ENCODE results near the gene MYCN. TPM values are rescaled to one million over a fixed set of nuclear protein-coding genes. Genes with fewer than 3 reads are reported as not detected.

Gene MYCN
- total and polyA plus RNA-seq, 2 of the 13 experiments (the other 11 are each of a cell fraction or from before 2014, with no cell fraction given) = not detected

DNA sequence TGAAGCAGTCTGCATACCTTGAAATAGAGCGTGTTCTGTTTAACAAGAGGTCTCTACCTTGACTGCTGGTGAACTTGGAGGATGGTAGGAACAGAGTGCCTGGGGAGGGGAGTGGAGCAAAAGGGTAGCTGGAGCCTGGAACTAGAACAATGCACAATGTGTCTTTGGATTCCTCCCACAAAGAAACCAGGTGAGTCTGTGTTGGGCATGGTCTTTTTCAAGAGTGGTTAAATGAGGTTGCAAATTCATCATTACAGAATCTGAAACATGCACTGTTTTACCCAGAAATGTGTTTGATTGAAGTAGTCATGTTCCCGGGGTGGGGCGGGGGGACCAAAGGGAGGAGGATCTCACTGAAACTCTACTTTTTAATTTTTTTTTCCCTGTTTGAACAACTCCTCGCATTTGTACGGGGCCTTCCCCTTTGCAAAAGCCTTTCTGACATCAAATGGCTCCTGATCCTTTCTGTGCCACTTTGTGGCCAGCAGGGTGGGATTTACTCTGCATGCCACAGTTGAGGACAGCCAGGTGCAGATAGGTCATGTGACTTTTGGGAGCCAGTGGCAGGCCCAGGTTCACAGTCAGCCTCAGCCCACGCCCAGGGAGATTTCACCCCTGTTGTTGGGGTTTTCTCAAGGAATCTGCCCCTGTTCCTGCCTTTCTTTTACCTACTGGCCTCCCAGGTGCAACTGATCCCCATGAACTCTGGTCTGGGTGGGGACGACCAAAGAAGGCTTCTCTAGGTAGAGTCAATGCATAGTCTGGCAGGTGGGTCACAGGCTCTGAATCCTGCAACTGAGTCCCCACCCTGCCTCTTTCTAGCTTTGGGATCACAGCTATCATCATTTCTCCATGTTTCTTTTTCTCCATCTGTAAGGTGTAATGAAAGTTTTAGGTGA, 28.2 kb downstream of the MYCN start:
- Histone ChIP-seq H3K4me3 (replicated peaks in 1 of 3; ENCODE audit: insufficient read depth in 1 of 3, low read depth in 2 of 3, low read length in 3 of 3) (no peak overlapping the region), H3K9me3 (ENCODE audit: low read length) (no peaks in the 10 kb centered on the region), H4K20me1 (ENCODE audit: insufficient read depth, low read length) (no peaks in the 10 kb centered on the region), H3K4me2 (ENCODE audit: low read depth, low read length) (no peak overlapping the region), H3K27ac (ENCODE audit: extremely low read length, insufficient read depth, low read length) (no peak overlapping the region), H3K36me3 (replicated peaks in 1 of 2; ENCODE audit: control insufficient read depth in 1 of 2, insufficient read depth in 2 of 2, low read length in 2 of 2) (no peaks in the 10 kb centered on the region), H3K79me2 (ENCODE audit: insufficient read depth, low read length) (no peaks in the 10 kb centered on the region), H2AFZ (ENCODE audit: low read length) (no peak overlapping the region), H3K27me3 (ENCODE audit: control insufficient read depth in 1 of 2, insufficient read depth in 2 of 2, low read length in 2 of 2) (no peaks in the 10 kb centered on the region), H3K9ac (ENCODE audit: insufficient read depth, low read depth, low read length) (no peak overlapping the region), H3K4me1 (ENCODE audit: insufficient read depth, low read length) (no peaks in the 10 kb centered on the region)
- FAIRE-seq (no peak), ATAC-seq (no peak), DNase-seq (ENCODE audit: low spot score) (no peak)
- ChIA-PET POLR2A (no interaction called here), CTCF (ENCODE audit: low intra/inter-chr PET ratio, low total read pairs) (no interaction called here)
- WGBS (ENCODE audit: low lambda C conversion rate) = 45% methylated on average over 7 of the region's 7 CpGs
- intact Hi-C loops (cut with micrococcal nuclease; ENCODE audit: unreplicated experiment) = no loop called here
- BruUV-seq (replicated peaks) = no TSS peak
- in situ Hi-C loops (cut with HindIII; ENCODE audit: extremely low pct_ligation_motif_present, low pct_unique_long_range_greater_than_20kb) = no loop called here
- TF ChIP-seq, protein P1, sequence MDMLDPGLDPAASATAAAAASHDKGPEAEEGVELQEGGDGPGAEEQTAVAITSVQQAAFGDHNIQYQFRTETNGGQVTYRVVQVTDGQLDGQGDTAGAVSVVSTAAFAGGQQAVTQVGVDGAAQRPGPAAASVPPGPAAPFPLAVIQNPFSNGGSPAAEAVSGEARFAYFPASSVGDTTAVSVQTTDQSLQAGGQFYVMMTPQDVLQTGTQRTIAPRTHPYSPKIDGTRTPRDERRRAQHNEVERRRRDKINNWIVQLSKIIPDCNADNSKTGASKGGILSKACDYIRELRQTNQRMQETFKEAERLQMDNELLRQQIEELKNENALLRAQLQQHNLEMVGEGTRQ (IDR thresholded peaks at IDR 0.05; ENCODE audit: low read depth, low read length) = no peak
- TF ChIP-seq, protein P1 (CRISPR knock-in tag; IDR thresholded peaks at IDR 0.05; ENCODE audit: borderline replicate concordance) = no peak
- TF ChIP-seq ARNT2 (CRISPR knock-in tag; IDR thresholded peaks at IDR 0.05; ENCODE audit: low read depth) (no peak), HMG20A (CRISPR knock-in tag; IDR thresholded peaks at IDR 0.05; ENCODE audit: borderline replicate concordance) (no peak), ZC3H4 (CRISPR knock-in tag; IDR thresholded peaks at IDR 0.05; ENCODE audit: borderline replicate concordance) (no peak), JDP2 (CRISPR knock-in tag; IDR thresholded peaks at IDR 0.05; ENCODE audit: borderline replicate concordance) (no peak), RAD51 (IDR thresholded peaks at IDR 0.05; ENCODE audit: borderline replicate concordance) (0 out of 2 replicates have a peak, but pooled peaks have one; percentile 6), KDM5A (IDR thresholded peaks at IDR 0.05; ENCODE audit: borderline replicate concordance, low read length) (no peak), RAD21 (CRISPR knock-in tag; IDR thresholded peaks at IDR 0.05) (no peak)

All from HepG2 (cell line).